Measurements from ENCODE around the gene LLCFC1.

The LLCFC1 gene

DNA sequence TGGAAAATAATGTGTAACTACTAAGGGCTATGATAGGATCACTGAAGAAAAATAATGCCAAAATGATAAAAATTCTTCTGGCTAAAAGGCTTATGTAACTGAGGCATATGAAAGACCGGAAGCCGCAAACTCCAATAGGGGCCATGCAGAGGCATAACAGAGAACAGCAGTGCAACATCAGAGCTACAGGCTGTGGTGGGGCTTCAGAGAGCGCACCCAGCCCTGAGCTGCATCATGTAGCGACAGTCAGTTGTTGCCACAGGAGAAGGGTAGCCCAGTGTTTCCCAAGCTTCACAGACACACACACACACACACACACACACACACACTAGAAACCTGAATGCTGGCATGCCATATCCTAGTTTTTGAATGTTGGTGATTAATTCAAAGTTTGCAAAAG is 9.3 kb downstream of the LLCFC1 start:
- Histone ChIP-seq H3K4me1 (ENCODE audit: insufficient read depth, low read length) (no peaks in the 10 kb centered on the region), H3K27me3 (ENCODE audit: insufficient read depth, low read length) (no peaks in the 10 kb centered on the region)

GRCh38 chr7:142950235-142950634 is 11.0 kb downstream of the LLCFC1 start:
- Histone ChIP-seq H3K4me1 (ENCODE audit: insufficient read depth, low read length) (no peaks in the 10 kb centered on the region), H3K9me3 (ENCODE audit: insufficient read depth, low read depth, low read length) (peaks cover 5% of the 10 kb centered on the region; the same call in 1 of the 2 replicates), H3K27ac (ENCODE audit: low read length) (no peak overlapping the region), H3K9ac (ENCODE audit: low read depth, low read length) (no peak overlapping the region), H3K27me3 (ENCODE audit: insufficient read depth, low read length) (no peaks in the 10 kb centered on the region), H3K4me3 (ENCODE audit: low read length) (no peak overlapping the region), H3K36me3 (ENCODE audit: insufficient read depth, low read depth, low read length) (no peaks in the 10 kb centered on the region)

More for the DNA sequence above, 9.3 kb downstream of the LLCFC1 start:
- Histone ChIP-seq H3K36me3 (ENCODE audit: insufficient read depth, low read depth, low read length) (no peaks in the 10 kb centered on the region), H3K9ac (ENCODE audit: low read depth, low read length) (no peak overlapping the region), H3K27ac (ENCODE audit: low read length) (no peak overlapping the region), H3K4me3 (ENCODE audit: low read length) (no peak overlapping the region), H3K9me3 (ENCODE audit: insufficient read depth, low read depth, low read length) (no peaks in the 10 kb centered on the region)

- Histone ChIP-seq H3K9ac (ENCODE audit: low read depth, low read length) (no peak overlapping the region), H3K27ac (ENCODE audit: low read length) (no peak overlapping the region), H3K9me3 (ENCODE audit: insufficient read depth, low read depth, low read length) (peaks cover 5% of the 10 kb centered on the region; the same call in 1 of the 2 replicates), H3K4me3 (ENCODE audit: low read length) (no peak overlapping the region), H3K27me3 (ENCODE audit: insufficient read depth, low read length) (no peaks in the 10 kb centered on the region), H3K36me3 (ENCODE audit: insufficient read depth, low read depth, low read length) (no peaks in the 10 kb centered on the region), H3K4me1 (ENCODE audit: insufficient read depth, low read length) (peaks cover 28% of the 10 kb centered on the region)
These were observed 15.5 kb downstream of the LLCFC1 start for GRCh38 chr7:142954680-142955268.

DNA sequence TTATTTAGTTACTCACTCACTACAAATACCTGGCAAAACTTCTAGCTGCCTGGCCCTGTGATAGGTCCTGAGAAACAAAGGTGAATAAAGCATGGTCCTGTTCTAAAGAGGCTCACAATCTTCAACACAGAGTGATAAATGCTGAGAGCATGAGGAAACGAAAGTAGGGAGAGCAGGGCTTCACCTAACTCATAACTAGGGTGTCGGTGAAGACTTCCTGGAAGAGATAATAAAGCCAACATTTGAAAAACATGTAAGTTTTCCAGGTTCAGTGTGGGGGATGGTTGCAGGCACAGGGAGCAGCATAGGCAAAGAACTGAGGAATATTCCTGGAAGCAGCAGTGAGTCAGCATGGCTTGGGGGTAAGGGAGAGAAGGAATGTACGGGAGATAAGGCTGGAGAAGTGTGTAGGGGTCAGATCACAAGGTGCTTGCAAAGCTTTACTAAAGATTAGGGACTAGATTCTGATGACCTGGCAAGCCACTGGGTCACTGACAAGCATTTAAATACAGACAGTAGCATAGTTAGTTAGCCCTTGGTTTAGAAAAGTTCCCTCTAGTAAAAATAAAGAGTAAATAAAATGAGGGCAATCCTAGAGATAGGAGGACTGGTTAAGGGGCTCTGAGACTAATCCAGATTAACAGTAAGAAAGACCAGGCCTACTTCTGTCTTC is 17.8 kb downstream of the LLCFC1 start:
- H3K4me1 ChIP-seq (ENCODE audit: insufficient read depth, low read length) = peaks cover 28% of the 10 kb centered on the region
- H3K27me3 ChIP-seq (ENCODE audit: insufficient read depth, low read length) = no peaks in the 10 kb centered on the region
- no peak overlapping the region for H3K4me3 ChIP-seq (ENCODE audit: low read length)
- H3K9me3 ChIP-seq (ENCODE audit: insufficient read depth, low read depth, low read length) = peaks cover 5% of the 10 kb centered on the region; the same call in 1 of the 2 replicates
- H3K36me3 ChIP-seq (ENCODE audit: insufficient read depth, low read depth, low read length) = no peaks in the 10 kb centered on the region
- H3K9ac ChIP-seq (ENCODE audit: low read depth, low read length) = no peak overlapping the region
- no peak overlapping the region for H3K27ac ChIP-seq (ENCODE audit: low read length)

GRCh38 chr7:142957723-142958122 is 18.4 kb downstream of the LLCFC1 start:
- Histone ChIP-seq H3K27ac (ENCODE audit: low read length) (no peak overlapping the region), H3K4me3 (ENCODE audit: low read length) (no peak overlapping the region), H3K4me1 (ENCODE audit: insufficient read depth, low read length) (peaks cover 32% of the 10 kb centered on the region), H3K36me3 (ENCODE audit: insufficient read depth, low read depth, low read length) (no peaks in the 10 kb centered on the region), H3K9me3 (ENCODE audit: insufficient read depth, low read depth, low read length) (peaks cover 5% of the 10 kb centered on the region; the same call in 1 of the 2 replicates), H3K9ac (ENCODE audit: low read depth, low read length) (no peak overlapping the region), H3K27me3 (ENCODE audit: insufficient read depth, low read length) (no peaks in the 10 kb centered on the region)

DNA sequence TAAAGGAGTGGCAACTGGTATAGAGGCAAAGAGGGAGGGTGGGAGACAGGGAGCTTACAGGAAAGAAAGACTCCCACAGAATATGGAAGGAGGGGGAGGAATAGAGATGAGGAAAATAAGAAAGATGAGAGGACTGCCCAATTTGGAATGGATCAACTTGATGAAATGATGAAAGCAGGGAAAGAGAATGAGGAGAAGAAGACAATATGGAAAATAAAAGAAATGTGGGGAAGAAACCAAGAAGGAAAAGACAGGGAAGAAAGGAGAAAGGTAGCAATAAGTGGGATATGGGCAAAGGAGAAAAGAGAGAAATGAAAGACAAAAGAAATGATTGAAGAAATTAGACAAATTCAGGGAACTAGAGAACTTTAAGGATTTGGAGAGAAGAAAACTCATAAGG is 19.9 kb downstream of the LLCFC1 start:
- Histone ChIP-seq H3K9ac (ENCODE audit: low read depth, low read length) (no peak overlapping the region), H3K4me3 (ENCODE audit: low read length) (no peak overlapping the region), H3K9me3 (ENCODE audit: insufficient read depth, low read depth, low read length) (peaks cover 5% of the 10 kb centered on the region; the same call in 1 of the 2 replicates), H3K4me1 (ENCODE audit: insufficient read depth, low read length) (peaks cover 32% of the 10 kb centered on the region), H3K36me3 (ENCODE audit: insufficient read depth, low read depth, low read length) (no peaks in the 10 kb centered on the region), H3K27ac (ENCODE audit: low read length) (no peak overlapping the region), H3K27me3 (ENCODE audit: insufficient read depth, low read length) (no peaks in the 10 kb centered on the region)

DNA sequence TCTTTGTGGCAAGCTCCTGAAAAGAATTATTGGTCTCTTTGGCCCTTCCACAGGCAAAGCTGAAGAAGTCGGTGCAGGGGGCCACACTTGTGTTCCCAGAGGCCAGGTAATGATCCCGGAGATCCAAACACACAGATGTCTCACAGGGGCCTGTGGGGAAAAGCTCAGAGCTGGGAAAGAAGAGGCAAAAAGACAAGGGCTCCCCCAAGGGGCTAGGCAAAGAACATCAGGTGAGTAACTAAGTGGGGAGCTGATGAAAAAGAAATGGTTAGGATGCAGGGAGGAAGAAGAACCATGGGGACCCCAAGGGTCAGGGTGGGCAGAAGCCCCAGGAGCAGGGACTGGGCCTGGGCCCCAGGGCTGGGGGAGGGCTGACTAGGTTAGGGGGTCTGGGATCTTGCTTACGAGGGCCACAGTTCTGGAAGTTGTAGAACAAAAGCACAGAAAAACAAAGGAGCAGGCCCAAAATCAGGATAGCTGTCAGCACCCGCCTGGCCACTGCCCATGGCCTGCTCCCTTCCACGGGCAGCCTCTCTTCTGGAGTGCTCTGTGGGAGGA is 21.8 kb downstream of the LLCFC1 start:
- Histone ChIP-seq H3K4me1 (ENCODE audit: insufficient read depth, low read length) (peaks cover 32% of the 10 kb centered on the region), H3K27me3 (ENCODE audit: insufficient read depth, low read length) (no peaks in the 10 kb centered on the region), H3K9ac (ENCODE audit: low read depth, low read length) (no peak overlapping the region), H3K4me3 (ENCODE audit: low read length) (no peak overlapping the region), H3K9me3 (ENCODE audit: insufficient read depth, low read depth, low read length) (no peaks in the 10 kb centered on the region), H3K36me3 (ENCODE audit: insufficient read depth, low read depth, low read length) (no peaks in the 10 kb centered on the region), H3K27ac (ENCODE audit: low read length) (no peak overlapping the region)

GRCh38 chr7:142961595-142961972 is 22.3 kb downstream of the LLCFC1 start:
- Histone ChIP-seq H3K27ac (ENCODE audit: low read length) (no peak overlapping the region), H3K9me3 (ENCODE audit: insufficient read depth, low read depth, low read length) (no peaks in the 10 kb centered on the region), H3K4me3 (ENCODE audit: low read length) (peak overlapping the region; percentile 20; the same call in 1 of the 2 replicates), H3K9ac (ENCODE audit: low read depth, low read length) (no peak overlapping the region), H3K27me3 (ENCODE audit: insufficient read depth, low read length) (no peaks in the 10 kb centered on the region), H3K4me1 (ENCODE audit: insufficient read depth, low read length) (peaks cover 31% of the 10 kb centered on the region), H3K36me3 (ENCODE audit: insufficient read depth, low read depth, low read length) (no peaks in the 10 kb centered on the region)

- Histone ChIP-seq H3K36me3 (ENCODE audit: insufficient read depth, low read depth, low read length) (no peaks in the 10 kb centered on the region), H3K27me3 (ENCODE audit: insufficient read depth, low read length) (no peaks in the 10 kb centered on the region), H3K9ac (ENCODE audit: low read depth, low read length) (no peak within 1 kb of the TSS), H3K4me3 (ENCODE audit: low read length) (peak within 1 kb of the TSS; percentile 20; the same call in 1 of the 2 replicates), H3K4me1 (ENCODE audit: insufficient read depth, low read length) (peaks cover 24% of the 10 kb centered on the region), H3K27ac (ENCODE audit: low read length) (no peak within 1 kb of the TSS), H3K9me3 (ENCODE audit: insufficient read depth, low read depth, low read length) (no peaks in the 10 kb centered on the region)
These were observed 23.0 kb downstream of the LLCFC1 start, which contains the start of gene KEL for GRCh38 chr7:142961973-142962926. Gene KEL (minus strand): TSS chr7:142962363. CDS start chr7:142962206, 157 bp downstream.

DNA sequence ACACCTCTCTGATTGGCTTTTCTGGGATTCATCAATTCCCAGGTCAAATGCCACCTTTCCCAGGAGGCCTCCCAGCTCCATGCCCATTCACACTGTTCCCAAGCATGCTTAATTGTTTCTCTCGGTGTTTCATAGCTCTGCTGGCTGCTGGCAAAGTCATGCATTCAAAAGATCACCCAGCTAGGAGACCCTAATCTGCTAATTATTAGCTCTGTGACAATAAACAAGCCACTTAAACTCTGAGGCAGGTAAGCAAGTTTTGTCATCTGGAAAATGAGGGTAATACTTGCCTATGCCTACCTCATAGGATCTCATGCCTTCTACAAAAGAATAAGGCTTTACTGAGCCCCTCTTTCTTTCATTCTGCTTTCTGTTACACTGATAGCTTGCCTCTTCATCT is 23.7 kb downstream of the LLCFC1 start:
- Histone ChIP-seq H3K4me1 (ENCODE audit: insufficient read depth, low read length) (peaks cover 17% of the 10 kb centered on the region), H3K27me3 (ENCODE audit: insufficient read depth, low read length) (no peaks in the 10 kb centered on the region), H3K36me3 (ENCODE audit: insufficient read depth, low read depth, low read length) (no peaks in the 10 kb centered on the region), H3K9me3 (ENCODE audit: insufficient read depth, low read depth, low read length) (no peaks in the 10 kb centered on the region), H3K27ac (ENCODE audit: low read length) (no peak overlapping the region), H3K9ac (ENCODE audit: low read depth, low read length) (no peak overlapping the region), H3K4me3 (ENCODE audit: low read length) (no peak overlapping the region)

GRCh38 chr7:142963993-142964392 is 24.7 kb downstream of the LLCFC1 start:
- Histone ChIP-seq H3K4me3 (ENCODE audit: low read length) (no peak overlapping the region), H3K9me3 (ENCODE audit: insufficient read depth, low read depth, low read length) (no peaks in the 10 kb centered on the region), H3K9ac (ENCODE audit: low read depth, low read length) (no peak overlapping the region), H3K27ac (ENCODE audit: low read length) (no peak overlapping the region), H3K4me1 (ENCODE audit: insufficient read depth, low read length) (peaks cover 7% of the 10 kb centered on the region; the same call in 1 of the 2 replicates), H3K36me3 (ENCODE audit: insufficient read depth, low read depth, low read length) (no peaks in the 10 kb centered on the region), H3K27me3 (ENCODE audit: insufficient read depth, low read length) (no peaks in the 10 kb centered on the region)

Measured in iPS-20b (cell line).